GM18526 (cell line): ENCODE measurements around the gene PRAMEF1.
"Not testable (repeated sequence)": the region's sequence is repeated elsewhere in the genome, so short reads cannot be mapped to it uniquely, and the experiment has no call there.

ENCODE experiments used
- POLR2A ChIP-seq: IDR thresholded peaks from 3 replicates; pipeline ENCODE4 v1.6.1; 2011; ENCODE audit not compliant: insufficient read length; ENCODE audit errors: extremely low read depth

PRAMEF1 gene, protein sequence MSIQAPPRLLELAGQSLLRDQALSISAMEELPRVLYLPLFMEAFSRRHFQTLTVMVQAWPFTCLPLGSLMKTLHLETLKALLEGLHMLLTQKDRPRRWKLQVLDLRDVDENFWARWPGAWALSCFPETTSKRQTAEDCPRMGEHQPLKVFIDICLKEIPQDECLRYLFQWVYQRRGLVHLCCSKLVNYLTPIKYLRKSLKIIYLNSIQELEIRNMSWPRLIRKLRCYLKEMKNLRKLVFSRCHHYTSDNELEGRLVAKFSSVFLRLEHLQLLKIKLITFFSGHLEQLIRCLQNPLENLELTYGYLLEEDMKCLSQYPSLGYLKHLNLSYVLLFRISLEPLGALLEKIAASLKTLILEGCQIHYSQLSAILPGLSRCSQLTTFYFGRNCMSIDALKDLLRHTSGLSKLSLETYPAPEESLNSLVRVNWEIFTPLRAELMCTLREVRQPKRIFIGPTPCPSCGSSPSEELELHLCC

DNA sequence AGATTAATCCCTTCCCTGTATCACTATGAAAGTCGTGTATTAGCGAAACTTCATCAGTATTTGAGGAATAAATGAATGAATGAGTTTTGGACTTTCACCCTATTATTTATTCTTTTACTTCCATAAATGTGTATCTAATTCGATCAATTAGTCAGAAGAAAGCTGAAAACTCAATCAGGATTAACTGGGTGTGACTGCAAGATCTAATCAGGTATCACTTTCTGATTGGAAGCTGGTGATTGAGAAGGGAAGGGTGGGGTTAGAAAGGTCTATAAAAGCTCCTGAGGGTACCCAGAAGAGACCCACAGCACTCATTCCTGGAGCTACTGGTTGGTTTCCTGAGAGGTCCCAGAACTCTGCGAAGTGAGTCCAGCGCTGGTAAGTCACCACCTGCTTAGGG, at the start of gene PRAMEF1:
Gene PRAMEF1 (plus strand): TSS at position 301 of the 400 bp plus-strand sequence. CDS start 1,831 bp downstream, outside the sequence.
- not testable (repeated sequence) for TF ChIP-seq POLR2A

GRCh38 chr1:12741946-12742345, 49.3 kb upstream of the PRAMEF1 start:
- no peak for TF ChIP-seq POLR2A

- no peak for TF ChIP-seq POLR2A
Observed at GRCh38 chr1:12745126-12745991, 45.8 kb upstream of the PRAMEF1 start.

GRCh38 chr1:12745992-12746323, 45.2 kb upstream of the PRAMEF1 start, which contains the start of gene CFAP107:
CFAP107 (plus strand) TSS chr1:12746200; CDS start chr1:12746431, 231 bp downstream.
- TF ChIP-seq POLR2A, result no peak

DNA sequence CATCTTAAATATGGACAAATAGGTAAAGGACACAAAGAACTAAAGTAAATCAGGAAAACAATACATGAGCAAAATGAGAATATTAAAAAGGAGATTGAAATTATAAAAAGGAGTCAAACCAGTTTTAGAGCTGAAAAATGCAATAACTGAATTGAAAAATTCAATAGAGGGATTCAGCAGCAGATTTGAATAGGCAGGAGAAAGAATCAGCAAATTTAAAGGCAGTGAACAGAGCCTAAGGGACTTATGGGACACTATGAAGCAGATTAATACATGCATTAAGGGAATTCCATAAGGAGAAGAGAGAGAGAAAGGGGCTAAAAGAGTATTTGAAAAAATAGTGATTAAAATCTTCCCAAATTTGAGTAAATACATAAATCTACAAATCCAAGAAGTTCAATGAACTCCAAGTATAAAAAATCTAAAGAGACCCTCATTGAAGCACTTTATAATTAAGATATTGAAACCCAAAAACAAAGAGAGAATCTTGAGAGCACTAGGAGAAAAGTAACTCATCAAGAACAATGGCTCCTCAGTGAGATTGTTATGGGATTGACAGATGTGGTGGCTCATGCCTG, 42.3 kb upstream of the PRAMEF1 start:
- no peak for TF ChIP-seq POLR2A

GRCh38 chr1:12754738-12755137, 36.5 kb upstream of the PRAMEF1 start:
- no peak for TF ChIP-seq POLR2A

DNA sequence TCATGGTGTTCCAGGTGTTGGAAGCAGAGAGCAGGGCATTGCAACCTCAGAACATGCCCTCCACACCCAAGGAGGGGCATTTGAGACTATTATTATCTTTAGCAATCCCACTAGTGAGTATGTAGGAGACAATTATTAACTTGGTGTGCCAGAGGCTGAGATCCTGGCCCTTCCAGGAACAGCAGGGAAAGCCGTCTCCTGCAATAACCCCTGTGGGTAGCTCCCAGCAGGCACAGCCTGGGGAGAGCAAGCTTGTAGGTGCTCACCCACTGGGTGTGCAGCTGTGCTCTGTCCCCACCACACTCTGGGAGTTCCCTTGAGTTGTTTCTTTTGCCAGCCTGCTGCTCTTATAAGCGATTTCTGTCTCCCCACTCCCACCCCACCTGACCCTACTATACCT, 34.9 kb upstream of the PRAMEF1 start:
- TF ChIP-seq POLR2A, result no peak

DNA sequence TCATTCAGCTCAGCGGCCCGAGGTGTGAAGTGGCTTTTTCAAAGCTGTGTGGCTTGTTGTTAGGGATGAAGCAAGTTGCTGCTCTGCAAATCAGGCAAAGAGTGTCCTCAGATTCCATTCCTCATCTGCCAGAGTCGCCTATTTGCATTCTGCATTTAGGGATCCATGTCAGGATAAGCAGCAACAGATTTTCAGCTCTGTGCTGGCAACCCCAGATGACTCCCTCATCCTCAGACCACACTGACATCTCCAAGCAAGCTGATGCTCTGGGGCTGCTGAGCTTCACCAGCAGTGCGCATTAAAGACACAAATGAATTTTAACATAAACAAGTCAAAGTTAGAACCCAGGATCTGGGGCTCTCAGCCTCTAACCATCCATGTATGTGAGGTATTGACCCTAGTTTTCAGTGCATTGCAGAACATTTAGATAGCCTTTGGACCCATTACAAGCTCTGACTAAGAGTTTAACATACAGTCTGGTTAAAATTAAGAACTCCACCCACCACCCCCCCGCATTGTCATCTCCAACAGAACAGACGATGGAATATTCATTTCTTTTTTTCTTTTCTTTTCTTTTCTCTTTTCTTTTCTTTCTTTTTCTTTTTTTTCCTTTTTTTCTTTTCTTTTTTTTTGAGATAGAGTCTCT, 34.3 kb upstream of the PRAMEF1 start:
- TF ChIP-seq POLR2A, result no peak

- TF ChIP-seq POLR2A, result no peak
Observed at GRCh38 chr1:12757836-12758235, 33.4 kb upstream of the PRAMEF1 start.

DNA sequence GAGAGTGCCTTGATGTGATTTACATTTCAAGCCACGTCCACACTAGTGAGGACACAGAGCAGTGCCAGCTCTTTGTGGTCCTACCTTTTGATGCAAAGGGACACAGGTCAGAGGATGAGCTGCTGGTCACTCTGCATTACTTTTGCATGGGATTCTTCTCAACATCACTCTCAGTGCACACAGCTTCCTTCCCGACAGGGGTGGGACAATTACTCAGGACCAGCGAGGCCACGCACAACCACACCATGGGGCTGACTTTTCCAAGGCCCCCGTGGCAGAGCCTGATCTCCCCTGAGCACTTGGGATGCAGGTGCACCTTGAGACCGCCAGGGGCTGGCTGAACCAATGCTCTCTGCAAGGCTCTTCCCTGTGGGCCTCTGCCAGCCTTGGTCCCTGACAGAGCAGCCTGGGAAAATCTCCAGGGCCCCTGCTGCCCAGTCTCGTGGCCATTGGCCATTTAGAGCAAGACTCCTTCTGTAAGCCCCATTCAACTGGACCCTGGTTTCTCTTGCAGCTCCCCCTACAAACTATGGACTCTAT, 30.9 kb upstream of the PRAMEF1 start:
- TF ChIP-seq POLR2A, result no peak

DNA sequence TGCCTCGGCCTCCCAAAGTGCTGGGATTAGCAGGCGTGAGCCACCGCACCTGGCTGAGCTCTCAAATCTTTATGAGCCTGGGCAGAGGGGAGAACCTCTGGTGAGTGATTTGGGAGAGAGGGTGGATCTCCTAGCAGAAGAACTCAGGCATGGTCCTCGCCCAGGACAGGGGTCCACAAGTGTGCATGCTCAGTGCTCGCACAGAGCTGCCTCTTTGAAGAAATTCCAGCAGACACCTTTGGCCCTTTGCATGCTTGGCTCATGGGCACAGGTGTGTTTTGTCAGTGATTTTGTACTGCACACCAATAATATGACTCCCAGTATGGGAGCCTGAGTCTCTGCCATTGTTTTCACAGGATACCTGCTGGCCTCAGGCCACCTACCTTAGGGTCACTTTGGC, 29.4 kb upstream of the PRAMEF1 start:
- no peak for TF ChIP-seq POLR2A

DNA sequence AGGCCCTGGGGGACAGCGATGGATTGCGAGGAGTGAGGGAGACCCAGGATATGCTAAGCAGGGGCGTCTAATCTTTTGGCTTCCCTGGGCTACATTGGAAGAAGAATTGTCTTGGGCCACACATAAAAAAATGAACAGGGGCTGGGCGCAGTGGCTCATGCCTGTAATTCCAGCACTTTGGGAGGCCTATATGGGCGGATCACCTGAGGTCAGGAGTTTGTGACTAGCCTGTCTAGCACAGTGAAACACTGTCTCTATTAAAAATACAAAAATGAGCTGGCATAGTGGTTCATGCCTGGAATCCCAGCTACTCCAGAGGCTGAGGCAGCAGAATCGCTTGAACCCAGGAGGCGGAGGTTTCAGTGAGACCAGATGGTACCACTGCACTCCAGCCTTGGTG, 28.4 kb upstream of the PRAMEF1 start:
- no peak for TF ChIP-seq POLR2A

DNA sequence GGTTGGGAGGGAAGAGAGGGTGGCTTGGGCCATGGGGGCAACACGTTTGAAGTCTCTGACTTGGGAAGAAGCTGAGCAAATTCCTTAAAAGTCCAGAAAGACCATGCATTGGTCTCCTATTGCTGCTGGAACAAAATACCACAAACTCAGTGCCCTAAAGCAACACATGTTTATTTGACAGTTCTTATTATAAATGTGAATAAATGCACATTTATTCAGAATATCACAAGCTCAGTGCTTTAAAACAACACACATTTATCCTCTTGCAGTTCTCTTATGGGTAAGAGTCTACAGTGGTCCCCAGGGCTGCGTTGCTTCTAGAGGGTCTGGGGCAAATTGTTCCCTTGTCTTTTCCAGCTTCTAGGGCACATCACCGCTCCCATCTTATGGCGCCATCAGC, 27.7 kb upstream of the PRAMEF1 start:
- no peak for TF ChIP-seq POLR2A

DNA sequence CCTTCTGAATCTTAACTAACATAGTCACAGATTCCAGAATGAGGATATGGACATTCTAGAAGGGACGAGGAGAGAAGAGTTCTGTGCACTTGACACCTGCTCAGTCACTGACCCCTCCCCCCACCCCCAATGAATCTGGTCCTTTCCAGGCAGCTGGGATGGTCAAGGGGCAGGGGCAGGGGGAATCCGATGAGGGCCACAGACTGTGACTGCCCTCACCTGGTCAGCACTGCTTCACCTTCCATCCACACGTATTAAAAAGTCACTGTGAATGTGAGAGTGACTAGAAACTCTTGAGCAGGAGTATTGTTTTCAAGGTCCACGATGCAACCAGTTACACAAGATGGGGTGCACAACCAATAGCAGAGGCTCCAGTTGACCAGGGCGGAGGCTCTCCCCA, 27.2 kb upstream of the PRAMEF1 start:
- no peak for TF ChIP-seq POLR2A

- TF ChIP-seq POLR2A, result no peak
Observed at GRCh38 chr1:12769031-12769430, 22.2 kb upstream of the PRAMEF1 start.

DNA sequence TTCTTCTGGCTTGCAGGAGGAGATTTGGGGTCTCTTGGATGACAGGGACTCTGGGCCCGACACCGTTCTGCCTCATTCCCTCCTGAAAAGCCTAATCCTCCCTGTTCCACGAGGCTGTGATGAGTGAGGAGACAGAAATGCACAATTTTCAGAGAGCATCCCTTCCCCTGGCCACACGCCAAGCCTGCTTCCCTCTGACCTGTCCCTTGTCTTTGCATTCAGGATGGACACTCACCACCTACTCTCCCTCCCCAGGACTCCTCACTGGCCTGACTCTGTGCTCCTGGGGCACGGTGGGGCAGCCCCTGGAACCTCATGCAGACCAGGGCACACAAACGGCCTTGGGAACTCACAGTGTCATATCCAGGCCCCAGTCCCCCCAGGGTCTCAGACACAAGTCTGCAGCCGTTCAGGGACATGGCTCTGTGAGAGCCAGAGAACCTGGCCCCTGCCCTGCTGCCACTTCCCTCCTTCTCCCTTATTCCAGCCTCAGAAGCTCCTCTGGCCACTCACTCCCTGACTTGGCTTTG, 21.2 kb upstream of the PRAMEF1 start:
- no peak for TF ChIP-seq POLR2A
